Nephron progenitor cell (in vitro differentiated cells): ENCODE data around the gene SPATA16.
"Not testable (repeated sequence)": the region's sequence is repeated elsewhere in the genome, so short reads cannot be mapped to it uniquely, and the experiment has no call there.

Experiments
- DNase-seq: peaks from one replicate; pipeline ENCODE4 v3.0.0; 2021
- H3K27ac Mint-ChIP-seq: 2 replicates; pipeline ENCODE4 v1.8.0; 2021; ENCODE audit warnings: mild to moderate bottlenecking, moderate library complexity, mixed read lengths
- H3K27me3 Mint-ChIP-seq: 2 replicates; pipeline ENCODE4 v1.8.0; 2021; ENCODE audit warnings: mild to moderate bottlenecking, low read depth, mixed read lengths; ENCODE audit not compliant: poor library complexity
- H3K36me3 Mint-ChIP-seq: 2 replicates; pipeline ENCODE4 v1.8.0; 2021; ENCODE audit warnings: low read depth, mixed read lengths
- H3K4me1 Mint-ChIP-seq: 2 replicates; pipeline ENCODE4 v1.8.0; 2021; ENCODE audit warnings: mixed read lengths
- H3K4me3 Mint-ChIP-seq: 2 replicates; pipeline ENCODE4 v1.8.0; 2021; ENCODE audit warnings: mild to moderate bottlenecking, moderate library complexity, mixed read lengths
- H3K9me3 Mint-ChIP-seq: 2 replicates; pipeline ENCODE4 v1.8.0; 2021; ENCODE audit warnings: mild to moderate bottlenecking, moderate library complexity, mixed read lengths
- CTCF ChIP-seq: fragments of 200-600 bp; sonication (generic); IDR thresholded peaks from 2 replicates; pipeline ENCODE4 v1.5.0; 2021; ENCODE audit warnings: antibody characterized with exemption

The SPATA16 gene

GRCh38 chr3:173037840-173038483 lies 103.1 kb downstream of the SPATA16 start:
- no peak overlapping the region for H3K27ac Mint-ChIP-seq
- H3K4me3 Mint-ChIP-seq = no peak overlapping the region
- no peak for DNase-seq
- H3K36me3 Mint-ChIP-seq = no peaks in the 10 kb centered on the region
- no peaks in the 10 kb centered on the region for H3K27me3 Mint-ChIP-seq
- H3K9me3 Mint-ChIP-seq = no peaks in the 10 kb centered on the region
- H3K4me1 Mint-ChIP-seq = no peaks in the 10 kb centered on the region
- TF ChIP-seq CTCF = no peak

- TF ChIP-seq CTCF = no peak
- no peak for DNase-seq
Observed at GRCh38 chr3:173030273-173030672, 110.8 kb downstream of the SPATA16 start.

GRCh38 chr3:173028351-173028750 lies 112.7 kb downstream of the SPATA16 start:
- no peak overlapping the region for H3K4me3 Mint-ChIP-seq
- no peak for DNase-seq
- no peaks in the 10 kb centered on the region for H3K27me3 Mint-ChIP-seq
- TF ChIP-seq CTCF = no peak
- H3K36me3 Mint-ChIP-seq = no peaks in the 10 kb centered on the region
- H3K9me3 Mint-ChIP-seq = peaks cover 3% of the 10 kb centered on the region
- no peak overlapping the region for H3K27ac Mint-ChIP-seq
- no peaks in the 10 kb centered on the region for H3K4me1 Mint-ChIP-seq

More at GRCh38 chr3:173030273-173030672, 110.8 kb downstream of the SPATA16 start:
- Mint-ChIP-seq H3K36me3 (no peaks in the 10 kb centered on the region), H3K4me3 (no peak overlapping the region), H3K27ac (no peak overlapping the region), H3K9me3 (peaks cover 3% of the 10 kb centered on the region), H3K27me3 (no peaks in the 10 kb centered on the region), H3K4me1 (no peaks in the 10 kb centered on the region)

- Mint-ChIP-seq H3K9me3 (peaks cover 3% of the 10 kb centered on the region), H3K36me3 (no peaks in the 10 kb centered on the region), H3K27me3 (no peaks in the 10 kb centered on the region), H3K27ac (no peak overlapping the region), H3K4me1 (no peaks in the 10 kb centered on the region), H3K4me3 (no peak overlapping the region)
- TF ChIP-seq CTCF = no peak
- no peak for DNase-seq
Observed at GRCh38 chr3:173027429-173027828, 113.6 kb downstream of the SPATA16 start.

- Mint-ChIP-seq H3K4me1 (no peaks in the 10 kb centered on the region), H3K36me3 (no peaks in the 10 kb centered on the region), H3K9me3 (peaks cover 3% of the 10 kb centered on the region), H3K4me3 (no peak overlapping the region), H3K27ac (no peak overlapping the region), H3K27me3 (no peaks in the 10 kb centered on the region)
- DNase-seq = no peak
- TF ChIP-seq CTCF = no peak
Observed at GRCh38 chr3:173025941-173026340, 115.1 kb downstream of the SPATA16 start.

GRCh38 chr3:173021547-173022185 lies 119.4 kb downstream of the SPATA16 start:
- Mint-ChIP-seq H3K36me3 (no peaks in the 10 kb centered on the region), H3K4me1 (no peaks in the 10 kb centered on the region), H3K4me3 (no peak overlapping the region), H3K27ac (no peak overlapping the region), H3K27me3 (no peaks in the 10 kb centered on the region), H3K9me3 (no peaks in the 10 kb centered on the region)
- no peak for TF ChIP-seq CTCF
- no peak for DNase-seq

GRCh38 chr3:173020128-173020527 lies 120.9 kb downstream of the SPATA16 start:
- H3K4me1 Mint-ChIP-seq, H3K27ac Mint-ChIP-seq, H3K4me3 Mint-ChIP-seq, DNase-seq, H3K36me3 Mint-ChIP-seq, H3K27me3 Mint-ChIP-seq, H3K9me3 Mint-ChIP-seq: not testable (repeated sequence)
